Small intestine (tissue), 7 donors: ENCODE results near the gene TRERF1. TPM values are rescaled to one million over a fixed set of nuclear protein-coding genes. Genes with fewer than 3 reads are reported as not detected.

Experiments
- DNase-seq, 2 donors: peaks; one replicate each; pipeline versions ENCODE4 v3.0.0 to v3.0.0-alpha.2; 2013
- FAIRE-seq: peaks from 2 replicates; lab custom pipeline; 2012; peaks lifted over from hg19 to GRCh38; lab: Jason Lieb, UNC
- H3K27ac ChIP-seq, 3 donors: one replicate each; pipeline ENCODE4 v1.5.1; 2013; ENCODE audit warnings: low read length in 2 of 3, mild to moderate bottlenecking in 2 of 3, control low read depth in 1 of 3, inconsistent platforms in 1 of 3, low read depth in 1 of 3, moderate library complexity in 1 of 3
- H3K27me3 ChIP-seq, 3 donors: one replicate each; pipeline ENCODE4 v1.6.1; 2013; ENCODE audit warnings: low read length in 3 of 3, inconsistent platforms in 1 of 3; ENCODE audit not compliant: control insufficient read depth in 3 of 3, insufficient read depth in 3 of 3
- H3K36me3 ChIP-seq, 3 donors: one replicate each; pipeline ENCODE4 v1.6.1; 2013; ENCODE audit warnings: low read length in 3 of 3, inconsistent platforms in 1 of 3, low read depth in 1 of 3, mild to moderate bottlenecking in 1 of 3, moderate library complexity in 1 of 3; ENCODE audit not compliant: control insufficient read depth in 3 of 3, insufficient read depth in 2 of 3
- H3K4me1 ChIP-seq, 3 donors: one replicate each; pipeline ENCODE4 v1.6.1; 2013; ENCODE audit warnings: low read length in 2 of 3, inconsistent platforms in 1 of 3, low read depth in 1 of 3, mild to moderate bottlenecking in 1 of 3, moderate library complexity in 1 of 3; ENCODE audit not compliant: control insufficient read depth in 3 of 3, insufficient read depth in 2 of 3
- H3K4me3 ChIP-seq, 3 donors: one replicate each; pipeline ENCODE4 v1.5.1; 2013; ENCODE audit warnings: low read length in 3 of 3, control low read depth in 1 of 3, inconsistent platforms in 1 of 3, low read depth in 1 of 3, mild to moderate bottlenecking in 1 of 3, moderate library complexity in 1 of 3
- H3K9me3 ChIP-seq, 2 donors: one replicate each; pipeline ENCODE4 v1.6.1; 2013; ENCODE audit warnings: low read depth in 1 of 2, low read length in 1 of 2; ENCODE audit not compliant: control insufficient read depth in 2 of 2, insufficient read depth in 1 of 2
- WGBS, 3 donors: extraction: QIAGEN DNeasy Blood & Tissue Kit; methylation state at CpG; one replicate each; pipeline ENCODE4 v1.1.7; 2013; 5-methylcytosine and 5-hydroxymethylcytosine counted together
- polyA plus RNA-seq, 4 donors: library from polyadenylated mRNA; stranded (reverse) in 3 of 4; unstranded in 1 of 4; fragments of 200-250 nt in 3 of 4; fragments of 120-200 nt in 1 of 4; gene quantifications; one replicate each; pipeline versions ENCODE4 v1.2.1 to v1.2.3, GENCODE V29; 2013
- donor health status: healthy with polysubstance abuse.
- donor health status: control.
- donor health status: control.
- donor health status: Bipolar disorder and iron deficiency.
- donor health status: healthy.

Gene TRERF1
- polyA plus RNA-seq, 4 donors: 0.22 to 5.0 (median 2.3) TPM

DNA sequence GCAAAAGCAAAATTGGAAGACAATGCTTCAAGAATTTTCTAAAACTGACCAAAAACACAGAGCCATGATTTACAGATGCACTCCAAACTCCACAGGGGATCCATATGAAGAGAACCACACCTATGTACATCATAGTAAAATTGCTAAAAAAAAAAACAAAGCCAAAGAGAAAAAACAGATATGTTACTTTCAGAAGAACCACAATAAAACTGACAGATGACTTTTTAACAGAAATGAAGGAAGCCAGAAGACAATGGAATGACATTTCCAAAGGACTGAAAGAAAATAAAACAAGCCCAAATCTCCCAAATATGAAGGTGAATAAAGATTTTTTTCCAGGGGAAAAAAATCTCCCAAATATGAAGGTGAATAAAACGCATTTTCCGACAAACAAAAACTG lies 17.5 kb downstream of the TRERF1 start:
- H3K27ac ChIP-seq: no peak overlapping the region
- no peak for DNase-seq
- no peak for FAIRE-seq
- H3K27me3 ChIP-seq: no peaks in the 10 kb centered on the region
- 92 to 98% (median 97%) methylated on average over 2 of the region's 2 CpGs for WGBS, 3 donors
- H3K9me3 ChIP-seq: peaks cover 0 to 23% of the 10 kb centered on the region in 2 donors
- no peaks in the 10 kb centered on the region for H3K36me3 ChIP-seq
- H3K4me1 ChIP-seq: peaks cover 0 to 8% (median 7%) of the 10 kb centered on the region in 3 donors
- no peak overlapping the region for H3K4me3 ChIP-seq

DNA sequence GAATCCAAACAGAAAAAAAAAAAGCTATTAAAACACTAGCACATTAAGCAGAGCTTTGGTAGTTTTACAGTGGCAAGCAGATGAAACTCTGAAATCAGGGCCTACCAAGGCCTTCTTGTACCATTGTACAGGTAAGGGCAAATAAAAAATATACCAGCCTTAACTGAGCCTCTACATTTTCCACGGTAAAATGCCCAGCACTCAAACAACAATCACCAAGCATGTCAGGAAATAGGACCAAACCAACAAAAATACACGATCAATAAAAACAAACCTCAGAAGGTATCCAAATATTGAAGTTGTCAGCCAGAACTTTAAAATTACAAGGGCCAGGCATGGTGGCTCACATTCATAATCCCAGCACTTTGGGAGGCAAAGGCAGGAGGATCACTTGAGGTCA lies 18.3 kb downstream of the TRERF1 start:
- no peak overlapping the region for H3K4me3 ChIP-seq
- WGBS, 3 donors: 96 to 99% (median 97%) methylated on average over 2 of the region's 2 CpGs
- no peak overlapping the region for H3K27ac ChIP-seq
- no peaks in the 10 kb centered on the region for H3K36me3 ChIP-seq
- FAIRE-seq (no peak), DNase-seq (no peak)
- peaks cover 5 to 15% (median 11%) of the 10 kb centered on the region in 3 donors for H3K4me1 ChIP-seq
- H3K27me3 ChIP-seq: no peaks in the 10 kb centered on the region
- H3K9me3 ChIP-seq: peaks cover 0 to 23% of the 10 kb centered on the region in 2 donors

DNA sequence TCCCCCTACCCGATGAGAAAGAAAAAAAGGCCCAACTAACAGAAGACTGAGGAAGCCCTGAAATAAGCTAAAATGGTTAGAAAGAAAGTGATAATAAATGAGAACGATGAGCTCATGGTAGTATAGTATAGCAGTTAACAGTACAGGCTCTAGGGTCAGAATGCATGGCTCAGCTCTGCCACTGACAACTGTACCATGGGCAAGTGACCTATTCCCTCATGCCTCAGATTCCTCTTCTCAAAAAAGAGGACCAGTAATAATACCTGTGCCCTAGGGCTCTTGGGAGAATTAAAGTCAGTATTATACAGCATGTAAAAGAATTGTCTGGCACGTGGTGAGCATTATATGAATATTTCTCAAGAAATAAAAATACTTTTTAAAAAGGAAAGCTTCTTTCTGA lies 19.8 kb downstream of the TRERF1 start:
- FAIRE-seq: no peak
- no peak overlapping the region for H3K4me3 ChIP-seq
- no peaks in the 10 kb centered on the region for H3K27me3 ChIP-seq
- 93 to 96% (median 94%) methylated on average over 3 of the region's 3 CpGs for WGBS, 3 donors
- no peak for DNase-seq
- peaks cover 0 to 23% of the 10 kb centered on the region in 2 donors for H3K9me3 ChIP-seq
- no peaks in the 10 kb centered on the region for H3K36me3 ChIP-seq
- H3K27ac ChIP-seq: no peak overlapping the region
- peaks cover 8 to 22% (median 12%) of the 10 kb centered on the region in 3 donors for H3K4me1 ChIP-seq

GRCh38 chr6:42431356-42431755 lies 20.4 kb downstream of the TRERF1 start:
- Histone ChIP-seq H3K27me3 (no peaks in the 10 kb centered on the region), H3K27ac (no peak overlapping the region), H3K36me3 (no peaks in the 10 kb centered on the region), H3K4me1 (peaks cover 8 to 25% (median 12%) of the 10 kb centered on the region in 3 donors), H3K9me3 (peaks cover 0 to 23% of the 10 kb centered on the region in 2 donors), H3K4me3 (no peak overlapping the region)
- DNase-seq (no peak), FAIRE-seq (no peak)
- 91 to 93% (median 93%) methylated on average over 3 of the region's 3 CpGs for WGBS, 3 donors

GRCh38 chr6:42429836-42430235 lies 21.9 kb downstream of the TRERF1 start:
- no peak overlapping the region for H3K4me3 ChIP-seq
- FAIRE-seq (no peak), DNase-seq (no peak)
- H3K36me3 ChIP-seq: no peaks in the 10 kb centered on the region
- H3K9me3 ChIP-seq: peaks cover 0 to 19% of the 10 kb centered on the region in 2 donors
- WGBS, 3 donors: 89 to 97% (median 94%) methylated on average over 7 of the region's 7 CpGs
- H3K27me3 ChIP-seq: no peaks in the 10 kb centered on the region
- no peak overlapping the region for H3K27ac ChIP-seq
- peaks cover 8 to 37% (median 17%) of the 10 kb centered on the region in 3 donors for H3K4me1 ChIP-seq

DNA sequence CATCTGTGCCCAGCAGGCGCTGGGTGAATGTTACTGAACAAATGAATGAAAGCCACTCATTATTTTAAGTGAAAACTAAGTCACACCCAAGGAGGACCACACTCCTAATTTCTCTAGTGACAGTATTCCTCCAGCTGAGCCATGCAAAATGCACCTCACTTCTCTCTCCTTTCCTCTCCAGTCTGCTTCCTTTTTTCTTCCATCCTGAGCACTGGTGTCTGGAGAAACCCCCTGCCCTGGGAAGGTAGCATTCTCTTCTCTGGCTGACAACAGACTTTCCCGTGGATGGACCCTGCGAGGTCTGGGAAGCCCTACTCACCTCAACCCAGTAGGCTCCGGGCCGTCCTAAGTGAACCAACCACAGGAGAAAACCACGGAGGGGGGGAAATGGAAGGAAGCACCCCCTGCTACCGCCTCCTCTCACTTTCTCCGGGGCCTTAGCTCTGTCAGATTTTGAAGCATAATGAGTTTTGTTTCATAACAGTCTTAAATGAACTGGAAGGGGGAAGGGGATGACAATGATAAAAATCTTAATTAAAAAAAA lies 22.6 kb downstream of the TRERF1 start:
- no peak for DNase-seq
- Histone ChIP-seq H3K27me3 (no peaks in the 10 kb centered on the region), H3K27ac (peak overlapping the region in 1 of 3 donors; percentile 74), H3K4me1 (peaks cover 8 to 43% (median 18%) of the 10 kb centered on the region in 3 donors), H3K9me3 (peaks cover 0 to 13% of the 10 kb centered on the region in 2 donors), H3K36me3 (no peaks in the 10 kb centered on the region), H3K4me3 (no peak overlapping the region)
- no peak for FAIRE-seq
- WGBS, 3 donors: 60 to 69% (median 61%) methylated on average over 8 of the region's 8 CpGs

GRCh38 chr6:42428326-42429041 lies 23.2 kb downstream of the TRERF1 start:
- no peak for FAIRE-seq
- H3K27me3 ChIP-seq: no peaks in the 10 kb centered on the region
- H3K9me3 ChIP-seq: peaks cover 0 to 7% of the 10 kb centered on the region in 2 donors
- peak overlapping the region in 2 of 3 donors; percentile 8 to 74 for H3K27ac ChIP-seq
- no peak overlapping the region for H3K4me3 ChIP-seq
- peak; percentile 51 to 80 for DNase-seq
- H3K36me3 ChIP-seq: no peaks in the 10 kb centered on the region
- peaks cover 8 to 46% (median 18%) of the 10 kb centered on the region in 3 donors for H3K4me1 ChIP-seq
- 26 to 37% (median 33%) methylated on average over 7 of the region's 7 CpGs for WGBS, 3 donors

DNA sequence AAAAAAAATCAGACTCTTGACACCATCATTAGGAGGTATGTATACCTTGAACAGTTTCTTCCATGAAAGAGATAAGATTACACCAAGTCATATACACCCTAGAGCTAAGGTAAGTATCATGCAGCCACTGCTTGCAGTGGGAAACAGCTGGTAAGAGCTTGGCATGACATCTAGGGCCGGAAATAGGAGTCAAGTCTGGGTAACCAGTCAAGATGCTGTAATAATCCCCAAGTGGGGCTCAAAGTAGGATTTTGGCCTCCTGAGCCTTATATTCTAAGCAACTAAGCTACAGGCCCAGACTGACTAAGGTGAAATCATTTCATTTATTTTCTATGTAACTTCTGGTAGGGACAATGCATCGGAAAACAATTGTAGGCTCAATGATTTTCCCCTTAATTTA lies 23.9 kb downstream of the TRERF1 start:
- no peaks in the 10 kb centered on the region for H3K27me3 ChIP-seq
- H3K4me1 ChIP-seq: peaks cover 8 to 46% (median 18%) of the 10 kb centered on the region in 3 donors
- H3K27ac ChIP-seq: peak overlapping the region in 2 of 3 donors; percentile 8 to 74
- WGBS, 3 donors: 82 to 84% (median 82%) methylated on average over 2 of the region's 2 CpGs
- DNase-seq (no peak), FAIRE-seq (no peak)
- H3K4me3 ChIP-seq: no peak overlapping the region
- H3K36me3 ChIP-seq: no peaks in the 10 kb centered on the region
- H3K9me3 ChIP-seq: peaks cover 0 to under 1% of the 10 kb centered on the region in 2 donors
